Kidney (tissue), 14 donors: ENCODE measurements around the gene RUNX1. TPM values are rescaled to one million over a fixed set of nuclear protein-coding genes. Genes with fewer than 3 reads are reported as not detected.

Source experiments
- DNase-seq, 5 donors: peaks; one replicate each; pipeline ENCODE4 v3.0.0-alpha.2; 2013 to 2020
- FAIRE-seq: peaks from 2 replicates; lab custom pipeline; 2012; peaks lifted over from hg19 to GRCh38; lab: Jason Lieb, UNC
- H3K27ac ChIP-seq, 2 donors: one replicate each; pipeline ENCODE4 v1.7.0; 2013; ENCODE audit warnings: low read depth in 2 of 2, low read length in 2 of 2, inconsistent platforms in 1 of 2
- H3K27me3 ChIP-seq: one replicate; pipeline ENCODE4 v1.7.1; 2013; ENCODE audit warnings: low read length, inconsistent platforms; ENCODE audit not compliant: control insufficient read depth, insufficient read depth
- H3K36me3 ChIP-seq, 3 donors: one replicate each; pipeline versions ENCODE4 v1.7.0 to v1.7.1; 2013; ENCODE audit warnings: low read length in 3 of 3, control low read depth in 1 of 3, inconsistent platforms in 1 of 3; ENCODE audit not compliant: insufficient read depth in 3 of 3, control insufficient read depth in 2 of 3
- H3K4me1 ChIP-seq, 3 donors: one replicate each; pipeline versions ENCODE4 v1.7.0 to v1.7.1; 2013; ENCODE audit warnings: low read length in 3 of 3, inconsistent platforms in 1 of 3, low read depth in 1 of 3; ENCODE audit not compliant: control insufficient read depth in 2 of 3, insufficient read depth in 2 of 3
- H3K4me3 ChIP-seq, 3 donors: one replicate each; pipeline versions ENCODE4 v1.7.0 to v1.8.1; 2013; ENCODE audit warnings: low read length in 3 of 3, control low read depth in 1 of 3, inconsistent platforms in 1 of 3
- H3K9ac ChIP-seq, 3 donors: one replicate each; pipeline versions ENCODE4 v1.7.0 to v1.7.1; 2013; ENCODE audit warnings: low read length in 3 of 3, control low read depth in 1 of 3, inconsistent platforms in 1 of 3
- H3K9me3 ChIP-seq, 3 donors: one replicate each; pipeline versions ENCODE4 v1.7.0 to v1.7.1; 2013; ENCODE audit warnings: low read length in 3 of 3, control low read depth in 1 of 3, inconsistent platforms in 1 of 3; ENCODE audit not compliant: control insufficient read depth in 2 of 3, insufficient read depth in 1 of 3
- intact Hi-C: fragments of 100-400 bp; cut with DNase I; formaldehyde crosslinking; loops from one replicate; pipeline ENCODE4 v1.11.1; 2022
- polyA plus RNA-seq: library from polyadenylated mRNA; stranded (reverse); fragments of 350-450 nt; fragmentation: Illumina TruSeq; extraction: RNeasy Lipid Tissue Mini Kit (QIAGEN cat#74804); gene quantifications from one replicate; pipeline ENCODE4 v1.2.3, GENCODE V29; 2014; ENCODE audit warnings: low read depth, low replicate concordance; ENCODE audit not compliant: insufficient read depth
- total RNA-seq: library from RNA; stranded (reverse); fragmentation: NEBNext Ultra II Directional; extraction: Animal tissue kit (Norgen Biotek cat#: 25700); gene quantifications from one replicate; pipeline ENCODE4 v1.2.1, GENCODE V29; 2021
- TF ChIP-seq, protein P1 (sequence below): IDR thresholded peaks from 3 replicates; pipeline ENCODE4 v1.5.1; 2012; ENCODE audit warnings: mild to moderate bottlenecking, moderate library complexity, borderline replicate concordance; ENCODE audit not compliant: insufficient read depth; ENCODE audit errors: extremely low read depth
- donor health status: control.
- donor health status: control.
- donor health status: control.
- donor health status: control.
- donor health status: control.
- donor health status: DM: yes; HTN: yes; CAD: no.
- donor health status: Normal renal cell carcinoma (clear cell type).

RUNX1 gene
- total and polyA plus RNA-seq, 2 donors from 2014 or later = 1.3 to 58.0 TPM

GRCh38 chr21:35070436-35070835 is 21.3 kb upstream of the RUNX1 start:
- H3K9me3 ChIP-seq = peaks cover 0 to 3% (median 0%) of the 10 kb centered on the region in 3 donors
- intact Hi-C loops = no loop called here
- TF ChIP-seq, protein P1, sequence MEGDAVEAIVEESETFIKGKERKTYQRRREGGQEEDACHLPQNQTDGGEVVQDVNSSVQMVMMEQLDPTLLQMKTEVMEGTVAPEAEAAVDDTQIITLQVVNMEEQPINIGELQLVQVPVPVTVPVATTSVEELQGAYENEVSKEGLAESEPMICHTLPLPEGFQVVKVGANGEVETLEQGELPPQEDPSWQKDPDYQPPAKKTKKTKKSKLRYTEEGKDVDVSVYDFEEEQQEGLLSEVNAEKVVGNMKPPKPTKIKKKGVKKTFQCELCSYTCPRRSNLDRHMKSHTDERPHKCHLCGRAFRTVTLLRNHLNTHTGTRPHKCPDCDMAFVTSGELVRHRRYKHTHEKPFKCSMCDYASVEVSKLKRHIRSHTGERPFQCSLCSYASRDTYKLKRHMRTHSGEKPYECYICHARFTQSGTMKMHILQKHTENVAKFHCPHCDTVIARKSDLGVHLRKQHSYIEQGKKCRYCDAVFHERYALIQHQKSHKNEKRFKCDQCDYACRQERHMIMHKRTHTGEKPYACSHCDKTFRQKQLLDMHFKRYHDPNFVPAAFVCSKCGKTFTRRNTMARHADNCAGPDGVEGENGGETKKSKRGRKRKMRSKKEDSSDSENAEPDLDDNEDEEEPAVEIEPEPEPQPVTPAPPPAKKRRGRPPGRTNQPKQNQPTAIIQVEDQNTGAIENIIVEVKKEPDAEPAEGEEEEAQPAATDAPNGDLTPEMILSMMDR = no peak
- no peak for DNase-seq
- no peak overlapping the region for H3K9ac ChIP-seq
- H3K4me1 ChIP-seq = no peaks in the 10 kb centered on the region
- no peak overlapping the region for H3K4me3 ChIP-seq
- H3K27ac ChIP-seq = no peak overlapping the region
- H3K36me3 ChIP-seq = no peaks in the 10 kb centered on the region
- no peak for FAIRE-seq
- H3K27me3 ChIP-seq = no peaks in the 10 kb centered on the region

DNA sequence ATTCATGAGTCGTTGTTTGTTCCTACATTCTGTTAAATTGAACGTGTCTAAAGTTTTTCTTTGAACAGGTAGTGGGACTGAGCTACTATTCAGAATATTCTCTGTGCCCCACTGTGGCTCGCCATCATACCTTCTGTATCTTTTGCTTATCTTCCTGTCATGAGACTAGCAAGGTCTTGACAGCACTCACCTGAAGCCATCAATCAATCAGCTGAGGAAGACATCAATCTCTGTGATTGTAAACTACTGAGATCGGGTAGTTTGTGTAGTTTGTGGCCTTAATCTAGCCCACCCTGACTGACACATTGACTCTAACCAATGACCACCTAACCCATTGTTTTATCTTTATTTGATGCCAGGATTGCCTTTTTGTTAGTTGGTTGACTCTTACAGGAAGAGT is 17.7 kb upstream of the RUNX1 start:
- no peaks in the 10 kb centered on the region for H3K4me1 ChIP-seq
- TF ChIP-seq, protein P1 = no peak
- H3K9ac ChIP-seq = no peak overlapping the region
- intact Hi-C loops = no loop called here
- no peak for FAIRE-seq
- no peak for DNase-seq
- no peak overlapping the region for H3K27ac ChIP-seq
- no peaks in the 10 kb centered on the region for H3K9me3 ChIP-seq
- no peaks in the 10 kb centered on the region for H3K36me3 ChIP-seq
- H3K4me3 ChIP-seq = no peak overlapping the region
- no peaks in the 10 kb centered on the region for H3K27me3 ChIP-seq

DNA sequence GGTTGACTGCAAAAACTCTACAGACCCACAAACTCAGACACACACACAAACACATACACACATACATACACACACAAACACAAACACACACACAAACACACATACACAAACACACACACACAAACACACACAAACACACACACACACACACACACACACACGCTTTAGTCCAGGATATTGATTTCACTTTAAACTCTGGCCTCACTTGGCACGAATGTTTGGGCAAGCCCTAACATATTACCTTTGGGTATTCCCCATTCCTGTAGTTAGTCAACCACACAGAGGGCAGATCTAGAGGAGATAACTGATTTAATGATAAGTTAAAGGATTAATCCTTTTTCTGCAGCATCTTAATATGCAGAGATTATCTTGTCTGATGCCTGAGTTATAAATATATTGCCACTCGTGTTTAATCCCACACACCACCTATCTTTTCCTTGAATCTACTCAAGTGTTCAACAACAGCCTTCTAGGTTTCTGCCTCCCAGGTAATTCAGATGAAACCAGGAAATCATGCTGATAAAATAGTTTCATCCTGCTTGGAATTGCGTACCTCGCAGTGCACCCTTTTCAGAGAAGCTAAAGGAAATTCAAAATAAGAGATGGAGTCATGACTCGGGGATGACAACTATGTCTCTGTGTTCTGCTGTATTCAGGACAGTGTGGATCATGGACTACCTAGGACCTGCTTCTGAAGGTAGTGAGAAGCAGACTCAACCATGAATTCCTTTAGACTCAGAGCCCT is 14.5 kb upstream of the RUNX1 start:
- Histone ChIP-seq H3K27me3 (no peaks in the 10 kb centered on the region), H3K27ac (no peak overlapping the region), H3K36me3 (no peaks in the 10 kb centered on the region), H3K4me1 (no peaks in the 10 kb centered on the region), H3K4me3 (no peak overlapping the region), H3K9me3 (no peaks in the 10 kb centered on the region), H3K9ac (no peak overlapping the region)
- intact Hi-C loops = no loop called here
- TF ChIP-seq, protein P1 = no peak
- DNase-seq (no peak), FAIRE-seq (no peak)
